Nephron (organoid): Measurements from ENCODE around the gene TENM4.

Source experiments
- H3K27ac Mint-ChIP-seq, 3 experiments: 2 replicates each; pipeline ENCODE4 v1.8.0; 2020; ENCODE audit warnings: mixed read lengths in 3 of 3, mild to moderate bottlenecking in 2 of 3, moderate library complexity in 1 of 3
- H3K27me3 Mint-ChIP-seq: 2 replicates; pipeline ENCODE4 v1.8.0; 2021; ENCODE audit warnings: low read depth, mild to moderate bottlenecking, moderate library complexity, mixed read lengths
- H3K36me3 Mint-ChIP-seq: 2 replicates; pipeline ENCODE4 v1.8.0; 2020; ENCODE audit warnings: low read depth, mixed read lengths
- H3K4me1 Mint-ChIP-seq: 2 replicates; pipeline ENCODE4 v1.8.0; 2020; ENCODE audit warnings: mixed read lengths
- H3K4me3 Mint-ChIP-seq, 3 experiments: 2 replicates each; pipeline ENCODE4 v1.8.0; 2020; ENCODE audit warnings: mild to moderate bottlenecking in 3 of 3, mixed read lengths in 3 of 3, moderate library complexity in 2 of 3
- H3K9me3 Mint-ChIP-seq: 2 replicates; pipeline ENCODE4 v1.8.0; 2020; ENCODE audit warnings: mixed read lengths
- TF ChIP-seq, protein P1 (sequence below), 3 experiments: fragments of 200-600 bp; sonication (generic); IDR thresholded peaks; one replicate each; pipeline ENCODE4 v1.5.0; 2021; ENCODE audit warnings: antibody characterized with exemption in 3 of 3; ENCODE audit not compliant: unreplicated experiment in 3 of 3

Gene TENM4

DNA sequence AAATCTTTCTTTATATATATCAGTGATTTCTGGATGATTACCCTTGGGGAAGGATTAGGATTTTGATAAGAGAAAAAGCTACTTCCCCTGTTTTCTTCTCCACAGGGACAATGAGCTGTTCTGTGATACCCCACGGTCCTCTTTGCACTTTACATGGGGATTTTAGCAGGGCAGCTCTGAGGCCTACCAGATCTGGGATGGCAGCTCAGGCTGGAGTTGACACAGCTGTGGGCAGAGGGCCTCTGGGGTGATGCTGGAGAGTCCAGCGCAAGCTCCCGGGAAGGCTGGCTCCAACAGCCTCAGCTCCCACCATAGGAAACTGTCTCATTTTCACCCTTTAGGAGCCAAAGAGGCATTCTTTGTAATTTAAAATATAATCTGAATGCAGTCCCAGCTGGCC lies 482.4 kb downstream of the TENM4 start:
- Mint-ChIP-seq H3K4me3 (no peak overlapping the region), H3K27ac (peak overlapping the region in 1 of 3 experiments; percentile 95), H3K4me1 (peaks cover 74% of the 10 kb centered on the region), H3K9me3 (no peaks in the 10 kb centered on the region), H3K27me3 (peaks cover 7% of the 10 kb centered on the region), H3K36me3 (no peaks in the 10 kb centered on the region)
- TF ChIP-seq, protein P1, sequence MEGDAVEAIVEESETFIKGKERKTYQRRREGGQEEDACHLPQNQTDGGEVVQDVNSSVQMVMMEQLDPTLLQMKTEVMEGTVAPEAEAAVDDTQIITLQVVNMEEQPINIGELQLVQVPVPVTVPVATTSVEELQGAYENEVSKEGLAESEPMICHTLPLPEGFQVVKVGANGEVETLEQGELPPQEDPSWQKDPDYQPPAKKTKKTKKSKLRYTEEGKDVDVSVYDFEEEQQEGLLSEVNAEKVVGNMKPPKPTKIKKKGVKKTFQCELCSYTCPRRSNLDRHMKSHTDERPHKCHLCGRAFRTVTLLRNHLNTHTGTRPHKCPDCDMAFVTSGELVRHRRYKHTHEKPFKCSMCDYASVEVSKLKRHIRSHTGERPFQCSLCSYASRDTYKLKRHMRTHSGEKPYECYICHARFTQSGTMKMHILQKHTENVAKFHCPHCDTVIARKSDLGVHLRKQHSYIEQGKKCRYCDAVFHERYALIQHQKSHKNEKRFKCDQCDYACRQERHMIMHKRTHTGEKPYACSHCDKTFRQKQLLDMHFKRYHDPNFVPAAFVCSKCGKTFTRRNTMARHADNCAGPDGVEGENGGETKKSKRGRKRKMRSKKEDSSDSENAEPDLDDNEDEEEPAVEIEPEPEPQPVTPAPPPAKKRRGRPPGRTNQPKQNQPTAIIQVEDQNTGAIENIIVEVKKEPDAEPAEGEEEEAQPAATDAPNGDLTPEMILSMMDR (IDR thresholded peaks at IDR 0.05; ENCODE audit: unreplicated experiment in 3 of 3), result no peak

DNA sequence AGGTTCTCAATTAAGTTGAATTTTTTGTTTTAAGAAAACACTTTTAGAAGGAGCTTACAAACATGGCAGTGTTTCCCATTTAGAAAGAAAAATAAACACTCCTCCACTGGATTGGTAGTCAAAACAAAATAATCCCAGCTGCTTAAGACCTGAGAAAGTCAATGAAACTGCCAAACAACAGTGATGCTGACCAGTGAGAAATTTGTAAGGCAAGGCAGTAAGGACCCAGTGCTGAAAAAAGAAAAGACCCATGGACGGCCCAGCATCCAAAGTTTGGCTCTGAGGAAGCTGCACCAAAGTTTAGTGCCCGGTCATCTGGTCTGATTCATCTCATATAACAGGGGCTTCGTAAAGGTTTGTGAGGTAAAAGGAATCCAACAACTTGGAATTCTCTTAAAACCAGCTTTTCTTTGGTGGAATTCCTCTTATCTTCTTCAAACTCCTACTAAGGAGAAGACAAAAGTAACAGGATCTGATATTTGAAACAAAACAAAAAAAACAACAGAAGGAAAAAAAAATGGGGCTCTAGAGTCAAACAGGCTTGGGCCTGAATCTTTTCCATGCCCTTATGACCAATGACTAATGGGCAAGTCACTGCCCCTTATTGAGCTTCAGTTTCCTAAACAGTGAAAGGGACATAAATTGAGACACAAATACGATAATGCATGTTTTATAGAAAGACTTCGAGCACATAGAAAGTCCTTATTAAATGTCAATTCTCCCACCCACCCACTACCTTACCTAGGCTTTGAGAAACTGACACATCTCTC lies 483.2 kb downstream of the TENM4 start:
- Mint-ChIP-seq H3K27ac (peak overlapping the region; percentile 44 to 95 (median 47)), H3K27me3 (peaks cover 7% of the 10 kb centered on the region), H3K4me1 (peaks cover 79% of the 10 kb centered on the region), H3K4me3 (peak overlapping the region in 1 of 3 experiments; percentile 14), H3K9me3 (no peaks in the 10 kb centered on the region), H3K36me3 (no peaks in the 10 kb centered on the region)
- TF ChIP-seq, protein P1 (IDR thresholded peaks at IDR 0.05; ENCODE audit: unreplicated experiment in 3 of 3), result no peak

DNA sequence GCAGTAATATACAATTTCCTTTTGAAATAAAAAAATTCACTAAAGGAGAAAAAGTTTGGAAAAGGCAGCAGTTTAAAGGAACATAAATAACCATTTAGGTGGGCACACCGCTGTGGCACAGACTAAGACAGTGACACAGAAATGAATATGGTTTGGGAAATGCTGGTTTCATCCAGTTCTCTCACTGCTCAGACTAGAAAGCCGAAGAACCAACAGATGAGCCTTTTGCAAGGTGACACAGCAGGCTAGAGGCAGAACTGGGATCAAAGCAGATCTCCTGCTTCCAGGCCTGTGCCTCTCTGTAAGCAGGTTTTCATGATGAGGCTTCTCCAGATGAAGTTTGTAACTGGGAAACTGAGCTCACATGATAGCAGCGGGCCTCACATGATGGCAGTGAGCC lies 486.1 kb downstream of the TENM4 start:
- H3K4me1 Mint-ChIP-seq, result peaks cover 80% of the 10 kb centered on the region
- H3K27me3 Mint-ChIP-seq, result peaks cover 7% of the 10 kb centered on the region
- H3K27ac Mint-ChIP-seq, result peak overlapping the region in 1 of 3 experiments; percentile 95
- no peaks in the 10 kb centered on the region for H3K9me3 Mint-ChIP-seq
- no peaks in the 10 kb centered on the region for H3K36me3 Mint-ChIP-seq
- TF ChIP-seq, protein P1 (IDR thresholded peaks at IDR 0.05; ENCODE audit: unreplicated experiment in 3 of 3), result no peak
- H3K4me3 Mint-ChIP-seq, result no peak overlapping the region

DNA sequence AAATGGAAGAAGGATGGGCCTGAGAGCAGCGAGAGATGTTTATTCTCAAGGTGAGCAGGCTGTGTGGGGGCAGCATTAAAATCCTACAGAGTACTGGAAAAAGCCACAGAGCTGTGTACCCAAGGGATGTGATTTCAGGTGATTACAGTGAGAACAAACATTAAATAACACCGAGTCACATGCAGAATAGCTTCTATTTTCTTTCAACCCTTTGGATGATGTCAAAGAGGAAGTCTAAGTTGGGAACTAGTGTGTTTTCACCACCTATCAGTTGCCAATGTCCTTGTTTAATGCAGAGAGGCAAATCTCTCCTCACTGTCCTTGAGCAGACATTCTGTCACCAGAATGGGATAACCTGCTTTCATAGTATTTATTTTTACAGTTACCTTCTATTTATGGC lies 486.6 kb downstream of the TENM4 start:
- Mint-ChIP-seq H3K4me3 (no peak overlapping the region), H3K27ac (peak overlapping the region in 2 of 3 experiments; percentile 20 to 78), H3K27me3 (peaks cover 7% of the 10 kb centered on the region), H3K4me1 (peaks cover 80% of the 10 kb centered on the region), H3K9me3 (no peaks in the 10 kb centered on the region), H3K36me3 (no peaks in the 10 kb centered on the region)
- TF ChIP-seq, protein P1 (IDR thresholded peaks at IDR 0.05; ENCODE audit: unreplicated experiment in 3 of 3), result no peak

DNA sequence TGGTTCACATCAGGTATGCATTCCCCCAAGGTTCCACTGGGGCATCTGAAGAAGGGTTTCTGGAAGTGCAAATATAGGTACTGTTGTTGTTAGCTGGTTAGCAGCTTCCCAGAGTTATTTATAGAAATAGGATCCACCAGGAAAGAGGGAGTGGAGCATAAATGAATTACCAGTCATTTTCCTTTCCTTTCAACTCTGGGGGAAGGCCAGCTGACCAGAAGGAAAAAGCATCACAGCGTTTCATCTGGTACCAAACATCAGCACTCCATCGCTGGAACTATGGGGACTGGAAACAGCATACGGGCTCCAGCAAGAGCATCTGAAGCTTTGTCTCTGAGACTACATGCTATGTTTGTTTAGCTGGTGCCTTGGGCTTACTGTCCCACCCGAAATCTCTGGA lies 487.9 kb downstream of the TENM4 start:
- peaks cover 7% of the 10 kb centered on the region for H3K27me3 Mint-ChIP-seq
- no peaks in the 10 kb centered on the region for H3K9me3 Mint-ChIP-seq
- TF ChIP-seq, protein P1 (IDR thresholded peaks at IDR 0.05; ENCODE audit: unreplicated experiment in 3 of 3), result no peak
- peak overlapping the region; percentile 35 to 81 (median 58) for H3K27ac Mint-ChIP-seq
- no peak overlapping the region for H3K4me3 Mint-ChIP-seq
- no peaks in the 10 kb centered on the region for H3K36me3 Mint-ChIP-seq
- peaks cover 87% of the 10 kb centered on the region for H3K4me1 Mint-ChIP-seq

DNA sequence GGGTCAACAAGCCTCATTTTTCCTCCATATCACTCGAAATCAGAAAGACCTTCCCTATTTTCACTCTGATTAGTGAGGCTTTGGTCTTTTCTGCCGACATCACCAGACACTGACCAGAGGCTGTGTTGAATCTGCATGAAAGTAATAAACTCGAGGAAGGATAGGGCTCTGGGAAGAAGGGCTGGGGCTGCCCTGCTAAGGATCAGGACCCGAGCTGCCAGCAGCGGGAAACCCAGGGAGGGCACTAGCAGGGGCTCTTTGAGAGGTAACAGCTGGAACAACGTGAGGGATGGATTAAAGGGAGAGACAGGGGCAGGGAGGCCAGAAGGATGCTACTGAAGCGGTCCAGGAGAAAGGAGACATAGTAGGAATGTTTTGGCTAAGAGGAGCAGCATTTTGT lies 488.7 kb downstream of the TENM4 start:
- Mint-ChIP-seq H3K27ac (peak overlapping the region; percentile 11 to 81 (median 35)), H3K36me3 (no peaks in the 10 kb centered on the region), H3K4me3 (peak overlapping the region in 1 of 3 experiments; percentile 58), H3K27me3 (peaks cover 7% of the 10 kb centered on the region), H3K4me1 (peaks cover 87% of the 10 kb centered on the region), H3K9me3 (no peaks in the 10 kb centered on the region)
- TF ChIP-seq, protein P1 (IDR thresholded peaks at IDR 0.05; ENCODE audit: unreplicated experiment in 3 of 3), result no peak
